Astrocyte (in vitro differentiated cells and primary cell): ENCODE results near the gene MEGF11.

Source experiments
- EZH2 ChIP-seq: IDR thresholded peaks from 2 replicates; pipeline ENCODE4 v1.6.1; 2012; ENCODE audit warnings: mild to moderate bottlenecking, low read length, inconsistent platforms; ENCODE audit not compliant: insufficient read depth
- TF ChIP-seq, protein P1 (sequence below): IDR thresholded peaks from 2 replicates; pipeline ENCODE4 v1.5.1; 2011; ENCODE audit warnings: low read depth, mild to moderate bottlenecking, inconsistent platforms, low read length, moderate library complexity; ENCODE audit not compliant: insufficient read depth

DNA sequence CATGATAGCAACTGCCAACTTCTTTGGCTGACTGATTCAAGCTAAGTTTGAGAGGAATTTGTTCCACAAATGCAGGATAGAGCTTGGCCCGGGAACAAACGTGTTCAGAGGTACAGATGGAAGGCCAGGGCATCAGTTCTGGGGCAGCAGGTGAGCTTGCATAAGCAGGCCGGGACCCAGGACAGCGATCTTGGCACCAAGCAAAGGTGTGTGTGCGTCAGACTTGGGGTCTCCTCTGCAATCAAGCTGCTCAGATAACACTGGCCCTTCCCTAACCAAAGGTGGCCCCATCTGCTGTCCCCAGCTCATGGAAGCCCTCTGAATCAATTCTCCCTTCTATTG, 155.6 kb downstream of the MEGF11 start:
- TF ChIP-seq, protein P1, sequence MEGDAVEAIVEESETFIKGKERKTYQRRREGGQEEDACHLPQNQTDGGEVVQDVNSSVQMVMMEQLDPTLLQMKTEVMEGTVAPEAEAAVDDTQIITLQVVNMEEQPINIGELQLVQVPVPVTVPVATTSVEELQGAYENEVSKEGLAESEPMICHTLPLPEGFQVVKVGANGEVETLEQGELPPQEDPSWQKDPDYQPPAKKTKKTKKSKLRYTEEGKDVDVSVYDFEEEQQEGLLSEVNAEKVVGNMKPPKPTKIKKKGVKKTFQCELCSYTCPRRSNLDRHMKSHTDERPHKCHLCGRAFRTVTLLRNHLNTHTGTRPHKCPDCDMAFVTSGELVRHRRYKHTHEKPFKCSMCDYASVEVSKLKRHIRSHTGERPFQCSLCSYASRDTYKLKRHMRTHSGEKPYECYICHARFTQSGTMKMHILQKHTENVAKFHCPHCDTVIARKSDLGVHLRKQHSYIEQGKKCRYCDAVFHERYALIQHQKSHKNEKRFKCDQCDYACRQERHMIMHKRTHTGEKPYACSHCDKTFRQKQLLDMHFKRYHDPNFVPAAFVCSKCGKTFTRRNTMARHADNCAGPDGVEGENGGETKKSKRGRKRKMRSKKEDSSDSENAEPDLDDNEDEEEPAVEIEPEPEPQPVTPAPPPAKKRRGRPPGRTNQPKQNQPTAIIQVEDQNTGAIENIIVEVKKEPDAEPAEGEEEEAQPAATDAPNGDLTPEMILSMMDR = no peak
- no peak for TF ChIP-seq EZH2
